Measurements from ENCODE around the gene CLEC3A.

Gene CLEC3A

DNA sequence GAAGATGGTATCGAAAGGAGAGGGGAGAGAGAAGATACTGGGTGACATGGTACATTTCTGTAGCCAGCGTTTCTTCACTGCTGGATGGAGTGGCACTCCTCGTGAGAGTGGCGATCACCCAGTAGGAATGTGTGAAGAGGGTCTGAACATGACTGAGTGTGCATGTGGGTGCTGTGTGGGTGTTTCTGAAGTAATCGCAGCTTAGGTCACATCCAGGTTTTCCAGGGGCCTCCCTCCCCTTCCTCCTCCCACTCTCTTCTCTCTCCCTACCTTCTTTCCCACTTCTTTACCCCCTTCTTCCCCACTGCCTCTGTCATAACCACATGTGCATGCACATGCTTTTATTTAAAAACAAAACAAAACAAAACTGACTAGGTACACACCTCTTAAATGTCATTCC, 1.8 kb downstream of the CLEC3A start:
- DNase-seq (ENCODE audit: low read depth), result no peak
- in situ Hi-C loops (cut with HindIII; ENCODE audit: low sequenced_read_pairs), result no loop called here
- TF ChIP-seq, protein P1, sequence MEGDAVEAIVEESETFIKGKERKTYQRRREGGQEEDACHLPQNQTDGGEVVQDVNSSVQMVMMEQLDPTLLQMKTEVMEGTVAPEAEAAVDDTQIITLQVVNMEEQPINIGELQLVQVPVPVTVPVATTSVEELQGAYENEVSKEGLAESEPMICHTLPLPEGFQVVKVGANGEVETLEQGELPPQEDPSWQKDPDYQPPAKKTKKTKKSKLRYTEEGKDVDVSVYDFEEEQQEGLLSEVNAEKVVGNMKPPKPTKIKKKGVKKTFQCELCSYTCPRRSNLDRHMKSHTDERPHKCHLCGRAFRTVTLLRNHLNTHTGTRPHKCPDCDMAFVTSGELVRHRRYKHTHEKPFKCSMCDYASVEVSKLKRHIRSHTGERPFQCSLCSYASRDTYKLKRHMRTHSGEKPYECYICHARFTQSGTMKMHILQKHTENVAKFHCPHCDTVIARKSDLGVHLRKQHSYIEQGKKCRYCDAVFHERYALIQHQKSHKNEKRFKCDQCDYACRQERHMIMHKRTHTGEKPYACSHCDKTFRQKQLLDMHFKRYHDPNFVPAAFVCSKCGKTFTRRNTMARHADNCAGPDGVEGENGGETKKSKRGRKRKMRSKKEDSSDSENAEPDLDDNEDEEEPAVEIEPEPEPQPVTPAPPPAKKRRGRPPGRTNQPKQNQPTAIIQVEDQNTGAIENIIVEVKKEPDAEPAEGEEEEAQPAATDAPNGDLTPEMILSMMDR (IDR thresholded peaks at IDR 0.05; ENCODE audit: low read depth, low read length, missing control alignments), result no peak
- no peak overlapping the region for H3K4me3 ChIP-seq (ENCODE audit: low read depth, low read length)

DNA sequence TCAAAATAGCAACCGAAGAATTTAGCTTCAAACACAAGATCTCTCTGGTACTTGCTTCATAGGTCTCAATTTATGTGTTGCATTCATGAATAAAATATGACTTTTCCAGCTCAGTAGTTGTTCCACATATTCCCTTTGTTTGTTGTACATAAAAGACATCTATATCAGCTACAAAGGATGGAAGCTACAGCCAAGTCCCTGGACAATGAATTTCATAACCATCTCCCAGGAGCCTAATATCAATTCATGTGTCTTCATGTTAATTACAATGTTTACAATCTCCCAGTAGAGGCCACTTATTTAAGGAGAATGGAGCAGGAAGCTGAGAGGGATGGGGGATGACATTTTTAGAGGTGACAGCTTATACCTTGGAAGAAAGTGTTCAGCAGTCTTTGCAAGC, 3.3 kb downstream of the CLEC3A start:
- H3K4me3 ChIP-seq (ENCODE audit: low read depth, low read length), result no peak overlapping the region
- no peak for DNase-seq (ENCODE audit: low read depth)
- in situ Hi-C loops (cut with HindIII; ENCODE audit: low sequenced_read_pairs), result no loop called here
- TF ChIP-seq, protein P1 (IDR thresholded peaks at IDR 0.05; ENCODE audit: low read depth, low read length, missing control alignments), result no peak

DNA sequence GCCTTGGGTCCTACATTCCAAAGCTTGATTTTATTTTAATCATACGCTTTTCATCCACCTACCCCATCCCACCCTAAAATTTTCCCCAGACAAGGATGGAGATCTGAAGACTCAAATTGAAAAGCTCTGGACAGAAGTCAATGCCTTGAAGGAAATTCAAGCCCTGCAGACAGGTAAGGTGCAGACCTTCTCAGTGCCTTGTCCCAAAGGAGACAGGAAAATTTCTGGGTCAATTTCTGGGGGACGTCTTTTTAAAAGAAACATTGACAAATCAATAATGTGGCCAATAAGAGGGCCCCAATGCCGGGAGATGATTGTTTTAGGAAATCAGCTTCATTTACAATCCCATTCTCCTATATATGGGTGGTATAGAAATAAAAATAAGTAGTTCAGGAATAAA, 5.7 kb downstream of the CLEC3A start:
- in situ Hi-C loops (cut with HindIII; ENCODE audit: low sequenced_read_pairs), result no loop called here
- TF ChIP-seq, protein P1 (IDR thresholded peaks at IDR 0.05; ENCODE audit: low read depth, low read length, missing control alignments), result no peak
- H3K4me3 ChIP-seq (ENCODE audit: low read depth, low read length), result no peak overlapping the region
- no peak for DNase-seq (ENCODE audit: low read depth)

DNA sequence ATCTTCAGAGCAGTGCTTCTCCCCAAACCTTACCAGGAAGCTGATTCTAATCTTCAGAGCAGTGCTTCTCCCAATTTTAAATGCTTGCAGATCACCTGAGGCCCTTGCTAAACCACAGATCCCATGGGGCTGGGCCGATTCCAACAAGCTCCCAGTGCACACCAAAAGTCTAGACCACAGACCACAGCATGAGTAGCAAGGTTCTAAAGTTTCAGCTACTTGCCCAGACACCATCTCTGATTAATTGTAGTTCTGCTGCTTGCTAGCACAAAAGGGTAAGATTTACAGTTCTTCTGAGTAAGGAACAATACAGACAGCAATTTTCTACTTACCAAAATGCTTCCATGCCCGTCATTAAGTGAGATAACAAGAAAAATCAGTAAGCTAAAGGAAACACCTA, 12.2 kb downstream of the CLEC3A start:
- no peak overlapping the region for H3K4me3 ChIP-seq (ENCODE audit: low read depth, low read length)
- in situ Hi-C loops (cut with HindIII; ENCODE audit: low sequenced_read_pairs), result no loop called here
- TF ChIP-seq, protein P1 (IDR thresholded peaks at IDR 0.05; ENCODE audit: low read depth, low read length, missing control alignments), result no peak
- DNase-seq (ENCODE audit: low read depth), result peak; percentile 9

DNA sequence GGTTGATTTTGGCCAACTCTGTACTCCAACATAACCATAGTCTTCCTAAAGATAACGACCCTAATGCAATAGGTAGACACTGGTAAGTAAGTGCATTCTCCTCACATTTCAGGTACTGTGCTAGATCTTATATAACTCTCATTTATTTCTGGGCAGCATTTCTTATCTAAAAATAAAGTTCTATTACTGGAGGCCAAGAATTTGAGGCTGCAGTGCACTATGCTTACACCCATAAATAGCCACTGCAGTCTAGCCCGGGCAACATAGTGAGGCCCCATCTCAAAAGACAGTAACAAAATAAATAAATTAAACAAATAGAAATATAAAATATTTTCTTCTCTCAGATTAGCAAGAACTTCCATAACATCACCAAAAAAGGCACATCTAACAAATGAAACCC, 12.7 kb downstream of the CLEC3A start:
- no peak for DNase-seq (ENCODE audit: low read depth)
- H3K4me3 ChIP-seq (ENCODE audit: low read depth, low read length), result no peak overlapping the region
- in situ Hi-C loops (cut with HindIII; ENCODE audit: low sequenced_read_pairs), result no loop called here
- TF ChIP-seq, protein P1 (IDR thresholded peaks at IDR 0.05; ENCODE audit: low read depth, low read length, missing control alignments), result no peak

DNA sequence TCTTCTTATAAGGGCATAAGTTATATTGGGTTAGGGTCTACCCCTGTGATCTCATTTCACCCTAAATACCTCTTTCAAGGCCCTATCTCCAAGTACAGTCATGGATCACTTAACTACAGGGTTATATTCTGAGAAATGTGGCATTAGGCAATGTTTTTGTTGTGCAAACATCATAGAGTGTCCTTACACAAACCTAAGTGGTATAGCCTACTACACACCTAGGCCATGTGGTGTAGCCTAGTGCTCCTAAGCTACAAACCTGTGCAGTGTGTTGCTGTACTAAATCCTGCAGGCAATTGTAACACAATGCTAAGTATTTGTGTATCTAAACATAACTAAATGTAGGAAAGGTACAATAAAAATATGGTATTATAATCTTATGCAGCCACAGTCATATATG, 18.0 kb downstream of the CLEC3A start:
- TF ChIP-seq, protein P1 (IDR thresholded peaks at IDR 0.05; ENCODE audit: low read depth, low read length, missing control alignments), result no peak
- no peak for DNase-seq (ENCODE audit: low read depth)
- H3K4me3 ChIP-seq (ENCODE audit: low read depth, low read length), result no peak overlapping the region
- in situ Hi-C loops (cut with HindIII; ENCODE audit: low sequenced_read_pairs), result no loop called here

All from astrocyte of the cerebellum (primary cell).